ENCODE results near the gene GIMAP8. TPM values are rescaled to one million over a fixed set of nuclear protein-coding genes. Genes with fewer than 3 reads are reported as not detected.

GIMAP8 gene
- not detected in 2 replicates for total RNA-seq

GRCh38 chr7:150450491-150451001 is at the start of gene GIMAP8:
Gene GIMAP8, plus strand, starts transcription at chr7:150450630. Its CDS starts 16,069 bp downstream, at chr7:150466699.

GRCh38 chr7:150514748-150515222 is 64.4 kb downstream of the GIMAP8 start, which contains the start of gene GIMAP7:
Gene GIMAP7, plus strand, starts transcription at chr7:150514872. Its CDS starts 5,103 bp downstream, at chr7:150519975.

Other genes starting within 250 kb of the GIMAP8 start
- gene LRRC61, start 127.3 kb upstream of the GIMAP8 start, total RNA-seq = 6.7 and 6.8 TPM in 2 replicates
- gene ACTR3C, start 127.1 kb upstream of the GIMAP8 start, total RNA-seq = 0.17 and 0.45 TPM in 2 replicates
- gene RARRES2, start 109.0 kb upstream of the GIMAP8 start, total RNA-seq = 9.5 and 11.9 TPM in 2 replicates
- gene REPIN1, start 81.8 kb upstream of the GIMAP8 start, total RNA-seq = 70.2 and 75.7 TPM in 2 replicates
- gene ZNF775, start 71.3 kb upstream of the GIMAP8 start, total RNA-seq = 5.9 and 7.4 TPM in 2 replicates
- gene GIMAP7, start 64.2 kb downstream of the GIMAP8 start, total RNA-seq = not detected in 2 replicates
- not detected in 2 replicates for gene GIMAP4, start 116.8 kb downstream of the GIMAP8 start, total RNA-seq
- not detected in 2 replicates for gene GIMAP6, start 181.8 kb downstream of the GIMAP8 start, total RNA-seq
- gene GIMAP2, start 235.1 kb downstream of the GIMAP8 start, total RNA-seq = 0.15 and 0.34 TPM in 2 replicates

Data from bronchus fibroblast of lung (primary cell).